Stomach smooth muscle (tissue), 2 donors: Measurements from ENCODE around the gene FAM219A.
"Not testable (repeated sequence)": the region's sequence is repeated elsewhere in the genome, so short reads cannot be mapped to it uniquely, and the experiment has no call there.

Source experiments
- H3K27ac ChIP-seq: one replicate; pipeline ENCODE4 v1.7.0; 2013; ENCODE audit warnings: mild to moderate bottlenecking, low read length, inconsistent platforms
- H3K27me3 ChIP-seq, 2 donors: one replicate each; pipeline ENCODE4 v1.7.0; 2013; ENCODE audit warnings: low read length in 2 of 2; ENCODE audit not compliant: insufficient read depth in 2 of 2, control insufficient read depth in 1 of 2
- H3K36me3 ChIP-seq, 2 donors: one replicate each; pipeline ENCODE4 v1.7.0; 2013; ENCODE audit warnings: low read length in 2 of 2; ENCODE audit not compliant: control insufficient read depth in 2 of 2, insufficient read depth in 2 of 2
- H3K4me1 ChIP-seq: one replicate; pipeline ENCODE4 v1.7.0; 2013; ENCODE audit warnings: low read length; ENCODE audit not compliant: control insufficient read depth, insufficient read depth
- H3K4me3 ChIP-seq, 2 donors: one replicate each; pipeline ENCODE4 v1.7.0; 2013; ENCODE audit warnings: low read length in 2 of 2
- H3K9ac ChIP-seq, 2 donors: one replicate each; pipeline ENCODE4 v1.7.0; 2013; ENCODE audit warnings: low read length in 2 of 2, mild to moderate bottlenecking in 1 of 2
- H3K9me3 ChIP-seq, 2 donors: one replicate each; pipeline ENCODE4 v1.7.0; 2013; ENCODE audit warnings: low read length in 2 of 2; ENCODE audit not compliant: control insufficient read depth in 2 of 2
- donor health status: healthy.
- donor health status: Pancreatic carcinoma.

The FAM219A gene

GRCh38 chr9:34446468-34446891, 11.9 kb downstream of the FAM219A start:
- Histone ChIP-seq H3K27me3 (no peaks in the 10 kb centered on the region), H3K9ac (no peak overlapping the region), H3K4me3 (no peak overlapping the region), H3K4me1 (peaks cover 9% of the 10 kb centered on the region), H3K9me3 (no peaks in the 10 kb centered on the region), H3K27ac (no peak overlapping the region), H3K36me3 (peaks cover 0 to 2% of the 10 kb centered on the region in 2 donors)

GRCh38 chr9:34443976-34444375, 14.4 kb downstream of the FAM219A start:
- H3K4me3 ChIP-seq = no peak overlapping the region
- peaks cover 3% of the 10 kb centered on the region for H3K4me1 ChIP-seq
- H3K36me3 ChIP-seq = peaks cover 0 to 5% of the 10 kb centered on the region in 2 donors
- H3K9me3 ChIP-seq = no peaks in the 10 kb centered on the region
- no peaks in the 10 kb centered on the region for H3K27me3 ChIP-seq
- H3K27ac ChIP-seq = no peak overlapping the region
- no peak overlapping the region for H3K9ac ChIP-seq

- Histone ChIP-seq H3K9ac (no peak overlapping the region), H3K27ac (no peak overlapping the region)
Measured at GRCh38 chr9:34443533-34443932, 14.8 kb downstream of the FAM219A start.

GRCh38 chr9:34442770-34443169, 15.6 kb downstream of the FAM219A start:
- Histone ChIP-seq H3K9me3 (no peaks in the 10 kb centered on the region), H3K4me3 (no peak overlapping the region), H3K27me3 (no peaks in the 10 kb centered on the region), H3K27ac (no peak overlapping the region), H3K4me1 (peaks cover 3% of the 10 kb centered on the region), H3K36me3 (peaks cover 0 to 5% of the 10 kb centered on the region in 2 donors), H3K9ac (no peak overlapping the region)

More at GRCh38 chr9:34443533-34443932, 14.8 kb downstream of the FAM219A start:
- Histone ChIP-seq H3K9me3 (no peaks in the 10 kb centered on the region), H3K27me3 (no peaks in the 10 kb centered on the region), H3K4me3 (no peak overlapping the region), H3K36me3 (peaks cover 0 to 5% of the 10 kb centered on the region in 2 donors), H3K4me1 (peaks cover 3% of the 10 kb centered on the region)

- Histone ChIP-seq H3K27ac (no peak overlapping the region), H3K9ac (no peak overlapping the region), H3K4me1 (peaks cover 3% of the 10 kb centered on the region), H3K4me3 (no peak overlapping the region), H3K27me3 (no peaks in the 10 kb centered on the region), H3K9me3 (no peaks in the 10 kb centered on the region), H3K36me3 (peaks cover 0 to 5% of the 10 kb centered on the region in 2 donors)
Measured at GRCh38 chr9:34440017-34440416, 18.4 kb downstream of the FAM219A start.

- not testable (repeated sequence) for H3K27ac ChIP-seq, H3K9me3 ChIP-seq, H3K4me1 ChIP-seq
Measured at GRCh38 chr9:34438465-34438864, 19.9 kb downstream of the FAM219A start.

GRCh38 chr9:34437926-34438307, 20.5 kb downstream of the FAM219A start:
- H3K27me3 ChIP-seq, H3K4me3 ChIP-seq, H3K4me1 ChIP-seq, H3K9me3 ChIP-seq, H3K36me3 ChIP-seq, H3K9ac ChIP-seq, H3K27ac ChIP-seq: not testable (repeated sequence)

More at GRCh38 chr9:34438465-34438864, 19.9 kb downstream of the FAM219A start:
- H3K36me3 ChIP-seq, H3K9ac ChIP-seq, H3K27me3 ChIP-seq, H3K4me3 ChIP-seq: not testable (repeated sequence)

- no peaks in the 10 kb centered on the region for H3K27me3 ChIP-seq
- no peaks in the 10 kb centered on the region for H3K9me3 ChIP-seq
- H3K27ac ChIP-seq = no peak overlapping the region
- H3K4me3 ChIP-seq = no peak overlapping the region
- no peaks in the 10 kb centered on the region for H3K4me1 ChIP-seq
- peaks cover 0 to 5% of the 10 kb centered on the region in 2 donors for H3K36me3 ChIP-seq
- H3K9ac ChIP-seq = no peak overlapping the region
Measured at GRCh38 chr9:34437006-34437925, 21.1 kb downstream of the FAM219A start.

- H3K27me3 ChIP-seq = no peaks in the 10 kb centered on the region
- no peaks in the 10 kb centered on the region for H3K9me3 ChIP-seq
- peaks cover 22% of the 10 kb centered on the region for H3K4me1 ChIP-seq
- H3K36me3 ChIP-seq = peaks cover 0 to 2% of the 10 kb centered on the region in 2 donors
- no peak overlapping the region for H3K9ac ChIP-seq
- no peak overlapping the region for H3K4me3 ChIP-seq
- H3K27ac ChIP-seq = no peak overlapping the region
Measured at GRCh38 chr9:34431667-34432066, 26.7 kb downstream of the FAM219A start.

GRCh38 chr9:34430843-34431437, 27.4 kb downstream of the FAM219A start:
- Histone ChIP-seq H3K27me3 (no peaks in the 10 kb centered on the region), H3K4me1 (peaks cover 22% of the 10 kb centered on the region), H3K36me3 (peaks cover 0 to 2% of the 10 kb centered on the region in 2 donors), H3K9me3 (no peaks in the 10 kb centered on the region), H3K27ac (no peak overlapping the region), H3K4me3 (no peak overlapping the region), H3K9ac (no peak overlapping the region)
